HepG2 (cell line): ENCODE results near the gene TEAD3. TPM values are rescaled to one million over a fixed set of nuclear protein-coding genes. Genes with fewer than 3 reads are reported as not detected.
A peak's percentile ranks its signal among the peaks of the same experiment; 100 is the strongest.

Source experiments
- FOXA3 ChIP-seq: IDR thresholded peaks from 2 replicates; pipeline ENCODE4 v1.6.1; 2016; ENCODE audit warnings: missing genetic modification reagents, missing compliant biosample characterization
- HNRNPUL1 ChIP-seq: fragments of 200-400 bp; formaldehyde crosslinking; IDR thresholded peaks from 2 replicates; pipeline ENCODE4 v1.6.1; 2017; ENCODE audit warnings: low read depth, mild to moderate bottlenecking, low read length, moderate library complexity
- KDM3A ChIP-seq: IDR thresholded peaks from 2 replicates; pipeline ENCODE4 v1.6.1; 2018; ENCODE audit warnings: low read depth, missing compliant biosample characterization
- PLRG1 ChIP-seq: fragments of 450-650 bp; conservative IDR thresholded peaks from 2 replicates; pipeline ENCODE4 v1.6.1; 2016
- POLR2AphosphoS5 ChIP-seq: IDR thresholded peaks from 2 replicates; pipeline ENCODE4 v1.6.1; 2012; ENCODE audit warnings: low read depth, low read length
- SALL1 ChIP-seq: sonication (generic); formaldehyde crosslinking; IDR thresholded peaks from 2 replicates; pipeline ENCODE4 v1.8.0; 2022; ENCODE audit warnings: mild to moderate bottlenecking, missing genetic modification reagents
- SOX6 ChIP-seq, 2 experiments: fragments of 450-650 bp in 1 of 2; sonication (generic) in 1 of 2; formaldehyde crosslinking in 1 of 2; IDR thresholded peaks; 2 replicates each; pipeline versions ENCODE4 v1.4.0 to v1.6.1; 2017 to 2020; ENCODE audit warnings: antibody characterized with exemption in 1 of 2, mild to moderate bottlenecking in 1 of 2, missing genetic modification reagents in 1 of 2
- TBP ChIP-seq: sonication (generic); formaldehyde crosslinking; IDR thresholded peaks from 2 replicates; pipeline ENCODE4 v1.5.0; 2020; ENCODE audit warnings: missing genetic modification reagents
- ZNF326 ChIP-seq: sonication (generic); formaldehyde crosslinking; IDR thresholded peaks from 2 replicates; pipeline ENCODE4 v1.4.0; 2020; ENCODE audit warnings: missing genetic modification reagents, borderline replicate concordance
- ZNF563 ChIP-seq: sonication (generic); formaldehyde crosslinking; IDR thresholded peaks from 2 replicates; pipeline ENCODE4 v1.8.0; 2022; ENCODE audit warnings: mild to moderate bottlenecking, moderate library complexity, missing genetic modification reagents
- ZNF749 ChIP-seq: sonication (generic); formaldehyde crosslinking; IDR thresholded peaks from 2 replicates; pipeline ENCODE4 v1.8.0; 2022; ENCODE audit warnings: mild to moderate bottlenecking, missing genetic modification reagents, moderate library complexity, borderline replicate concordance
- polyA plus RNA-seq, 8 experiments: library from polyadenylated mRNA; depleted of rRNA in 3 of 8; stranded (reverse) in 7 of 8; unstranded in 1 of 8; fragments of >200 nt; fragmentation: Illumina TruSeq in 4 of 8; extraction: Trizol in 4 of 8; gene quantifications; 2 replicates each; pipeline versions ENCODE4 v1.2.1 to v1.2.3, GENCODE V29; 2011 to 2016; ENCODE audit warnings: low read depth in 4 of 8, missing spikeins in 1 of 8, mixed read lengths in 1 of 8; ENCODE audit not compliant: insufficient read depth in 1 of 8
- total RNA-seq, 5 experiments: library from RNA; depleted of rRNA; stranded (reverse); fragments of >200 nt; fragmentation: Illumina TruSeq; extraction: Trizol; gene quantifications; 2 replicates each; pipeline ENCODE4 v1.2.3, GENCODE V29; 2016; ENCODE audit warnings: low read depth in 1 of 5
- TF ChIP-seq, protein P1 (sequence below): sonication (generic); formaldehyde crosslinking; IDR thresholded peaks from 2 replicates; pipeline ENCODE4 v1.4.0; 2020; ENCODE audit warnings: mild to moderate bottlenecking, missing genetic modification reagents
- TF ChIP-seq, protein P2 (sequence below): sonication (generic); formaldehyde crosslinking; IDR thresholded peaks from 2 replicates; pipeline ENCODE4 v1.5.0; 2020; ENCODE audit warnings: mild to moderate bottlenecking, missing genetic modification reagents
- TF ChIP-seq, protein P3 (sequence below): sonication (generic); formaldehyde crosslinking; IDR thresholded peaks from 2 replicates; pipeline ENCODE4 v1.9.0; 2021; ENCODE audit warnings: missing genetic modification reagents, borderline replicate concordance
- TF ChIP-seq, protein P4 (sequence below): sonication (generic); formaldehyde crosslinking; IDR thresholded peaks from 2 replicates; pipeline ENCODE4 v1.8.0; 2022; ENCODE audit warnings: missing genetic modification reagents, mild to moderate bottlenecking, inconsistent platforms, borderline replicate concordance

TEAD3 gene
- total and polyA plus RNA-seq, 2 of the 13 experiments (the other 11 are each of a cell fraction or from before 2014, with no cell fraction given), result 15.1 to 16.5 TPM

DNA sequence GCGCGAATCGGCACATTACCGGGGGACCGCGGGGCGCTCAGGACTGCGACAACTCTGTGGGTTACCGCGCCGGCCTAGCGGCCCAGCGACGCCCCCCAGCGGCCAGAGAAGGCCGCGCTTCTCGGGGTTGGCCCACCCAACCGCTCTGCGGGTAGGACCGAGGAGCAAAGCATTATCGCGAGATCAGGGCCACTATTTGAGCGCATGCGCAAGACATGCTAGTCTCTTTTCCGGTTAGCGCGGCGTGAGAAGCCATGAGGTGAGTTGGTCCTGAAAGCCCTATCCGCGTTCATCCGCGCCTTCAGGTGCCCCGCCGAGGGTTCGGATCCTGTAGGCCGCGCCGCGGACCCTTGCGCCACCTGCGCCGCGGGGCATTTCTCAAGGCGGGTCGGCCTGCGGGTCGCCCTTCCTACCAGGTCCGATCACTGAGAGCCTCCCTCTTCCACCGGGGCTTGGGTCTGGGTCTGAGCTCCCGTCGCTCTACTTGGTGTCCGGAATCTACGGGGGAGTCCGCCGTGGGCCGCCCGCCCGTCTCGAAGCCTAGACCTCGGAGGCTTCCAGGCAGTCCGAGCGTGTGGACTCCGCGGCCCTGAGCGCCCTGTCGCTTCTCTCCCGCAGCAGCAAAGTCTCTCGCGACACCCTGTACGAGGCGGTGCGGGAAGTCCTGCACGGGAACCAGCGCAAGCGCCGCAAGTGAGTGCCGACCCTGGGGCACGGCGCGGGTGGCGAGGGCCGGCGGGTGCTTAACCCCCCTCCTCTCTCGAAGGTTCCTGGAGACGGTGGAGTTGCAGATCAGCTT, 28.5 kb downstream of the TEAD3 start, which contains the start of gene RPL10A (continued):
- TF ChIP-seq, protein P1, sequence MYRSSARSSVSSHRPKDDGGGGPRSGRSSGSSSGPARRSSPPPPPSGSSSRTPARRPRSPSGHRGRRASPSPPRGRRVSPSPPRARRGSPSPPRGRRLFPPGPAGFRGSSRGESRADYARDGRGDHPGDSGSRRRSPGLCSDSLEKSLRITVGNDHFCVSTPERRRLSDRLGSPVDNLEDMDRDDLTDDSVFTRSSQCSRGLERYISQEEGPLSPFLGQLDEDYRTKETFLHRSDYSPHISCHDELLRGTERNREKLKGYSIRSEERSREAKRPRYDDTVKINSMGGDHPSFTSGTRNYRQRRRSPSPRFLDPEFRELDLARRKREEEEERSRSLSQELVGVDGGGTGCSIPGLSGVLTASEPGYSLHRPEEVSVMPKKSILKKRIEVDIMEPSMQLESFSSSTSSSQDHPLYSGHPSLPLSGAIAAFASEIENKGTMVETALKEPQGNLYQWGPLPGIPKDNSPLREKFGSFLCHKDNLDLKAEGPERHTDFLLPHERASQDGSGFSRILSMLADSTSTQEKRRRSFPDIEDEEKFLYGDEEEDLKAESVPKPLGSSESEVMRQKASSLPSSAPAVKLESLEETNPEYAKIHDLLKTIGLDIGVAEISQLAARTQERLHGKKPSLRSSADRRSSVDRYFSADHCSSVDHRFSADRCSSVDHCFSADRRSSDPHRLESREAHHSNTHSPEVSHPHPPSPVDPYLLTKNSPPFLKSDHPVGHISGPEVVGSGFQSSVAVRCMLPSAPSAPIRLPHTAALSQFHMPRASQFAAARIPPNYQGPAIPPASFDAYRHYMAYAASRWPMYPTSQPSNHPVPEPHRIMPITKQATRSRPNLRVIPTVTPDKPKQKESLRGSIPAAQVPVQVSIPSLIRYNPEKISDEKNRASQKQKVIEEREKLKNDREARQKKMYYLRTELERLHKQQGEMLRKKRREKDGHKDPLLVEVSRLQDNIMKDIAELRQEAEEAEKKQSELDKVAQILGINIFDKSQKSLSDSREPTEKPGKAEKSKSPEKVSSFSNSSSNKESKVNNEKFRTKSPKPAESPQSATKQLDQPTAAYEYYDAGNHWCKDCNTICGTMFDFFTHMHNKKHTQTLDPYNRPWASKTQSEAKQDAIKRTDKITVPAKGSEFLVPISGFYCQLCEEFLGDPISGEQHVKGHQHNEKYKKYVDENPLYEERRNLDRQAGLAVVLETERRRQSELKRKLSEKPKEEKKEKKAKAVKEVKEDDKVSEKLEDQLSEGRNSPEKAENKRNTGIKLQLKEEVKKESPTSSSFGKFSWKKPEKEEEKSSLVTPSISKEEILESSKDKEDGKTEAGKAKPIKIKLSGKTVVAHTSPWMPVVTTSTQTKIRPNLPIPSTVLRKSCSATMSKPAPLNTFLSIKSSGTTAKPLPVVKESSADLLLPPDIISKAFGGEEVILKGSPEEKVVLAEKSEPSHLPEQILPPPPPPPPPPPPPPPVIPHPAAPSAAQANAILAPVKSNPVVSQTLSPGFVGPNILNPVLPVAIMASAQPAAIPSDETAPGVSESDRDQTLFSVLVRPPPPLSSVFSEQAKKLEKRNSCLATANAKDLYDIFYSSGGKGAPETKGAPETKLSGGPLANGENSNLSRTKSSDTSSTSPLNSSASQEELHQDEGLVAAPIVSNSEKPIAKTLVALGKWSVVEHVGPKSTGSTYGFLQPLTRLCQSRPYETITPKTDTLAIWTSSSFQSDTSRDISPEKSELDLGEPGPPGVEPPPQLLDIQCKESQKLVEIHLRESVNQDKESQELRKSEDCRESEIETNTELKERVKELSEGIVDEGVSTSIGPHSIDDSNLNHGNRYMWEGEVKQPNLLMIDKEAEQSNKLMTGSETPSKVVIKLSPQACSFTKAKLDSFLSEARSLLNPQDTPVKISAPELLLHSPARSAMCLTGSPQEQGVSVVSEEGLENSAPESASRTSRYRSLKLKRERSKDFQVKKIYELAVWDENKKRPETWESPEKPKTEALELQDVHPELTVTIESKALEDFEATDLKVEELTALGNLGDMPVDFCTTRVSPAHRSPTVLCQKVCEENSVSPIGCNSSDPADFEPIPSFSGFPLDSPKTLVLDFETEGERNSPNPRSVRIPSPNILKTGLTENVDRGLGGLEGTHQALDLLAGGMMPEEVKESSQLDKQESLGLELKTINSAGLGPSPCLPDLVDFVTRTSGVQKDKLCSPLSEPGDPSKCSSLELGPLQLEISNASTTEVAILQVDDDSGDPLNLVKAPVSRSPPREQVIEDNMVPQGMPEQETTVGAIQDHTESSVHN (CRISPR knock-in tag), result no peak; the same call in none of the 2 replicates
- TF ChIP-seq SALL1 (CRISPR knock-in tag), result peak; percentile 94
- TF ChIP-seq PLRG1, result no peak
- TF ChIP-seq KDM3A (CRISPR knock-in tag), result peak; percentile 94
- TF ChIP-seq, protein P2, sequence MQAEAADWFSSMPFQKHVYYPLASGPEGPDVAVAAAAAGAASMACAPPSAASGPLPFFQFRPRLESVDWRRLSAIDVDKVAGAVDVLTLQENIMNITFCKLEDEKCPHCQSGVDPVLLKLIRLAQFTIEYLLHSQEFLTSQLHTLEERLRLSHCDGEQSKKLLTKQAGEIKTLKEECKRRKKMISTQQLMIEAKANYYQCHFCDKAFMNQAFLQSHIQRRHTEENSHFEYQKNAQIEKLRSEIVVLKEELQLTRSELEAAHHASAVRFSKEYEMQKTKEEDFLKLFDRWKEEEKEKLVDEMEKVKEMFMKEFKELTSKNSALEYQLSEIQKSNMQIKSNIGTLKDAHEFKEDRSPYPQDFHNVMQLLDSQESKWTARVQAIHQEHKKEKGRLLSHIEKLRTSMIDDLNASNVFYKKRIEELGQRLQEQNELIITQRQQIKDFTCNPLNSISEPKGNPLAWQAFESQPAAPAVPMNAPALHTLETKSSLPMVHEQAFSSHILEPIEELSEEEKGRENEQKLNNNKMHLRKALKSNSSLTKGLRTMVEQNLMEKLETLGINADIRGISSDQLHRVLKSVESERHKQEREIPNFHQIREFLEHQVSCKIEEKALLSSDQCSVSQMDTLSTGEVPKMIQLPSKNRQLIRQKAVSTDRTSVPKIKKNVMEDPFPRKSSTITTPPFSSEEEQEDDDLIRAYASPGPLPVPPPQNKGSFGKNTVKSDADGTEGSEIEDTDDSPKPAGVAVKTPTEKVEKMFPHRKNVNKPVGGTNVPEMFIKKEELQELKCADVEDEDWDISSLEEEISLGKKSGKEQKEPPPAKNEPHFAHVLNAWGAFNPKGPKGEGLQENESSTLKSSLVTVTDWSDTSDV (CRISPR knock-in tag), result no peak; the same call in 1 of the 2 replicates
- TF ChIP-seq FOXA3 (CRISPR knock-in tag), result peak; percentile 66
- TF ChIP-seq, protein P3, sequence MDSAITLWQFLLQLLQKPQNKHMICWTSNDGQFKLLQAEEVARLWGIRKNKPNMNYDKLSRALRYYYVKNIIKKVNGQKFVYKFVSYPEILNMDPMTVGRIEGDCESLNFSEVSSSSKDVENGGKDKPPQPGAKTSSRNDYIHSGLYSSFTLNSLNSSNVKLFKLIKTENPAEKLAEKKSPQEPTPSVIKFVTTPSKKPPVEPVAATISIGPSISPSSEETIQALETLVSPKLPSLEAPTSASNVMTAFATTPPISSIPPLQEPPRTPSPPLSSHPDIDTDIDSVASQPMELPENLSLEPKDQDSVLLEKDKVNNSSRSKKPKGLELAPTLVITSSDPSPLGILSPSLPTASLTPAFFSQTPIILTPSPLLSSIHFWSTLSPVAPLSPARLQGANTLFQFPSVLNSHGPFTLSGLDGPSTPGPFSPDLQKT (CRISPR knock-in tag), result peak; percentile 78; the same call in 1 of the 2 replicates
- peak; percentile 88 for TF ChIP-seq ZNF749 (CRISPR knock-in tag)
- TF ChIP-seq SOX6 (IDR thresholded peaks at IDR 0.05), result no peak
- TF ChIP-seq SOX6 (CRISPR knock-in tag; IDR thresholded peaks at IDR 0.05), result peak; percentile 84; the same call in 1 of the 2 replicates
- peak; percentile 100 for TF ChIP-seq POLR2AphosphoS5
- peak; percentile 62; the same call in 1 of the 2 replicates for TF ChIP-seq HNRNPUL1
- TF ChIP-seq, protein P4, sequence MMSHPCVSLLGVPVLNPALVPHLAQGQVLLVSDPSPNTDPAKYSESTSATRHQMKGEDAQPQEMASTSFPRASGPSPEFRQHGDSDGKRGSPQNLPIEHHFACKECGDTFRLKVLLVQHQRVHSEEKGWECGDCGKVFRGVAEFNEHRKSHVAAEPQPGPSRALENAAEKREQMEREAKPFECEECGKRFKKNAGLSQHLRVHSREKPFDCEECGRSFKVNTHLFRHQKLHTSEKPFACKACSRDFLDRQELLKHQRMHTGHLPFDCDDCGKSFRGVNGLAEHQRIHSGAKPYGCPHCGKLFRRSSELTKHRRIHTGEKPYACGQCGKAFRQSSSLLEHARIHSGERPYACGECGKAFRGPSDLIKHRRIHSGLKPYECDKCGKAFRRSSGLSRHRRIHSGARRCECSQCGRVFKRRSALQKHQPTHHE, result peak; percentile 85
- no peak; the same call in 1 of the 2 replicates for TF ChIP-seq ZNF326 (CRISPR knock-in tag)
- peak; percentile 94 for TF ChIP-seq ZNF563
- no peak for TF ChIP-seq TBP
